Endothelial cell of umbilical vein (primary cell): ENCODE data around the gene SLC25A17. TPM values are rescaled to one million over a fixed set of nuclear protein-coding genes. Genes with fewer than 3 reads are reported as not detected.

Source experiments
- BruUV-seq: library from RNA; stranded (reverse); fragments of 400-500 nt; replicated peaks from 2 replicates; lab custom pipeline; 2021; lab: Mats Ljungman, UMichigan
- CTCF ChIA-PET: fragments of 300-600, 350-600 bp; sonication (Branson Sonifier 250); formaldehyde crosslinking; loops from one replicate; lab custom pipeline; 2021; ENCODE audit warnings: antibody characterized with exemption, inconsistent platforms; lab: Charles Lee
- POLR2A ChIA-PET: fragments of 300-600, 350-600 bp; sonication (Branson Sonifier 250); formaldehyde crosslinking; loops from one replicate; lab custom pipeline; 2021; ENCODE audit warnings: antibody characterized with exemption, inconsistent platforms; lab: Charles Lee
- DNase-seq: peaks from one replicate; pipeline ENCODE4 v3.0.0-alpha.2; 2011; ENCODE audit warnings: low read depth, low spot score
- FAIRE-seq: peaks from 2 replicates; lab custom pipeline; 2011; peaks lifted over from hg19 to GRCh38; lab: Jason Lieb, UNC
- H2AFZ ChIP-seq: 2 replicates; pipeline ENCODE4 v1.6.0; 2012; ENCODE audit warnings: low read depth, low read length, control low read depth, inconsistent platforms
- H3K27ac ChIP-seq: 2 replicates; pipeline ENCODE4 v1.5.1; 2011; ENCODE audit warnings: low read depth, mild to moderate bottlenecking, control low read depth, low read length, moderate library complexity; ENCODE audit not compliant: insufficient read depth
- H3K27me3 ChIP-seq, 2 experiments: 2 replicates each; pipeline versions ENCODE4 v1.6.0 to v1.6.1; 2011; ENCODE audit warnings: low read length in 2 of 2, mixed read lengths in 1 of 2; ENCODE audit not compliant: control insufficient read depth in 2 of 2, insufficient read depth in 2 of 2
- H3K36me3 ChIP-seq, 2 experiments: 2 replicates in 1 of 2; 3 replicates in 1 of 2; pipeline ENCODE4 v1.5.1; 2011; ENCODE audit warnings: low read length in 2 of 2, mild to moderate bottlenecking in 1 of 2, moderate library complexity in 1 of 2; ENCODE audit not compliant: control insufficient read depth in 2 of 2, insufficient read depth in 2 of 2; ENCODE audit errors: extremely low read depth in 1 of 2
- H3K4me1 ChIP-seq: 3 replicates; pipeline ENCODE4 v1.5.1; 2011; ENCODE audit warnings: mild to moderate bottlenecking, low read length; ENCODE audit not compliant: control insufficient read depth, insufficient read depth; ENCODE audit errors: extremely low read depth
- H3K4me2 ChIP-seq: 2 replicates; pipeline ENCODE4 v1.6.1; 2011; ENCODE audit warnings: low read length, control low read depth, mixed read lengths; ENCODE audit not compliant: insufficient read depth
- H3K4me3 ChIP-seq, 3 experiments: fragments of 200-600 bp in 1 of 3; sonication (generic), shearing (Covaris generic) in 1 of 3; replicated peaks in 1 of 3; 2 replicates each; pipeline ENCODE4 v1.5.1; 2011 to 2016; ENCODE audit warnings: control low read depth in 3 of 3, low read length in 3 of 3, mild to moderate bottlenecking in 2 of 3, inconsistent platforms in 1 of 3, low read depth in 1 of 3, moderate library complexity in 1 of 3; ENCODE audit not compliant: insufficient read depth in 1 of 3
- H3K79me2 ChIP-seq: 2 replicates; pipeline ENCODE4 v1.6.0; 2012; ENCODE audit warnings: low read length, inconsistent platforms; ENCODE audit not compliant: control insufficient read depth, insufficient read depth
- H3K9ac ChIP-seq: replicated peaks from 2 replicates; pipeline ENCODE3; 2011; ENCODE audit warnings: low read length, control low read depth; ENCODE audit not compliant: insufficient read depth; ENCODE audit errors: extremely low read depth
- H3K9me1 ChIP-seq: replicated peaks from 3 replicates; pipeline ENCODE4 v1.6.0; 2011; ENCODE audit warnings: mild to moderate bottlenecking, low read length; ENCODE audit not compliant: control insufficient read depth, insufficient read depth; ENCODE audit errors: extremely low read depth
- H3K9me3 ChIP-seq: replicated peaks from 2 replicates; pipeline ENCODE4 v1.5.1; 2012; ENCODE audit warnings: low read length, inconsistent platforms; ENCODE audit not compliant: control insufficient read depth, insufficient read depth
- H4K20me1 ChIP-seq: replicated peaks from 2 replicates; pipeline ENCODE3; 2011; ENCODE audit warnings: mild to moderate bottlenecking, low read length; ENCODE audit not compliant: control insufficient read depth, insufficient read depth; ENCODE audit errors: extremely low read depth
- CTCF ChIP-seq, 2 donors: IDR thresholded peaks; 1 replicate in 1 of 2; 2 replicates in 1 of 2; pipeline ENCODE4 v1.5.1; 2011; ENCODE audit warnings: low read length in 2 of 2, mild to moderate bottlenecking in 2 of 2, moderate library complexity in 2 of 2, control low read depth in 1 of 2, inconsistent platforms in 1 of 2, low read depth in 1 of 2; ENCODE audit not compliant: insufficient read depth in 1 of 2; ENCODE audit errors: extremely low read depth in 1 of 2
- EZH2 ChIP-seq: IDR thresholded peaks from 2 replicates; pipeline ENCODE4 v1.6.1; 2012; ENCODE audit warnings: borderline replicate concordance, low read depth, mild to moderate bottlenecking, moderate library complexity, low read length, inconsistent platforms; ENCODE audit not compliant: severe bottlenecking
- FOS ChIP-seq: IDR thresholded peaks from 2 replicates; pipeline ENCODE4 v1.6.1; 2011; ENCODE audit warnings: mild to moderate bottlenecking, low read length, moderate library complexity, borderline replicate concordance; ENCODE audit not compliant: insufficient read depth
- GATA2 ChIP-seq: IDR thresholded peaks from 2 replicates; pipeline ENCODE4 v1.7.0; 2011; ENCODE audit warnings: low read depth, mild to moderate bottlenecking, moderate library complexity, mixed read lengths, low read length; ENCODE audit not compliant: insufficient read length, insufficient read depth
- JUN ChIP-seq: IDR thresholded peaks from 2 replicates; pipeline ENCODE4 v1.6.1; 2011; ENCODE audit warnings: borderline replicate concordance, low read depth; ENCODE audit not compliant: insufficient read length, insufficient read depth
- MAX ChIP-seq: IDR thresholded peaks from 2 replicates; pipeline ENCODE4 v1.6.1; 2011; ENCODE audit not compliant: insufficient read depth, insufficient read length
- MYC ChIP-seq: IDR thresholded peaks from one replicate; pipeline ENCODE4 v1.6.1; 2011; ENCODE audit warnings: mild to moderate bottlenecking, low read depth, low read length
- POLR2A ChIP-seq: IDR thresholded peaks from 2 replicates; pipeline ENCODE4 v1.6.1; 2012; ENCODE audit warnings: low read depth, mild to moderate bottlenecking, control low read depth, low read length
- POLR2AphosphoS5 ChIP-seq: IDR thresholded peaks from 2 replicates; pipeline ENCODE4 v1.6.1; 2012; ENCODE audit warnings: low read depth, mild to moderate bottlenecking, control low read depth, low read length, moderate library complexity; ENCODE audit not compliant: insufficient read depth
- dilution Hi-C: fragments of 300-500 bp; cut with MboI; formaldehyde crosslinking; loops from one replicate; pipeline ENCODE4 v1.15.0; 2019; ENCODE audit warnings: low sequenced_read_pairs; ENCODE audit not compliant: extremely low pct_ligation_motif_present
- intact Hi-C: fragments of 100-400 bp; cut with micrococcal nuclease; formaldehyde crosslinking; loops from one replicate; pipeline ENCODE4 v1.10.0; 2022
- polyA plus RNA-seq, 4 experiments: library from polyadenylated mRNA; depleted of rRNA in 3 of 4; stranded (reverse) in 3 of 4; unstranded in 1 of 4; fragments of >200 nt; gene quantifications; 2 replicates each; pipeline versions ENCODE4 v1.2.1 to v1.2.3, GENCODE V29; 2011 to 2012; ENCODE audit warnings: missing spikeins in 1 of 4
- total RNA-seq: library from RNA; stranded (reverse); gene quantifications from 2 replicates; pipeline ENCODE4 v1.2.3, GENCODE V29; 2021

The SLC25A17 gene
- total and polyA plus RNA-seq, 2 donors (not counting 3 experiments of a cell fraction or from before 2014, with no cell fraction given) = 12.2 to 25.8 TPM

GRCh38 chr22:40769761-40770160 lies 49.4 kb downstream of the SLC25A17 start:
- TF ChIP-seq POLR2AphosphoS5 (no peak), GATA2 (no peak), JUN (no peak), MAX (no peak), EZH2 (no peak), MYC (no peak), FOS (no peak), POLR2A (no peak), CTCF (IDR thresholded peaks at IDR 0.05; ENCODE audit: extremely low read depth in 1 of 2, insufficient read depth in 1 of 2, low read depth in 1 of 2, low read length in 2 of 2) (no peak)
- no peak overlapping the region for H2AFZ ChIP-seq
- POLR2A ChIA-PET = no interaction called here
- no peaks in the 10 kb centered on the region for H3K4me1 ChIP-seq
- DNase-seq = no peak
- no peak overlapping the region for H3K4me3 ChIP-seq
- dilution Hi-C loops = no loop called here
- no peak overlapping the region for H3K27ac ChIP-seq
- no peak overlapping the region for H3K9ac ChIP-seq
- CTCF ChIA-PET = interaction anchor here (2.3 kb wide), 1 partner anchor 10 kb away, joined by 12 read pairs; no protein-coding TSS in a partner anchor
- no peaks in the 10 kb centered on the region for H4K20me1 ChIP-seq
- no TSS peak for BruUV-seq
- no peaks in the 10 kb centered on the region for H3K27me3 ChIP-seq
- intact Hi-C loops = no loop called here
- no peaks in the 10 kb centered on the region for H3K9me3 ChIP-seq
- no peaks in the 10 kb centered on the region for H3K9me1 ChIP-seq
- FAIRE-seq = no peak
- no peak overlapping the region for H3K4me2 ChIP-seq
- H3K36me3 ChIP-seq = peaks cover 4% of the 10 kb centered on the region in 2 experiments
- no peaks in the 10 kb centered on the region for H3K79me2 ChIP-seq
